NCI-H2107 treated with DMSO at 0.1 percent for 48 hours (cell line): ENCODE results near the gene ACVRL1.

ENCODE experiments used
- DNase-seq: peaks from one replicate; lab custom pipeline; 2025; ENCODE audit not compliant: unreplicated experiment; lab: John Stamatoyannopoulos, UW

Gene ACVRL1

GRCh38 chr12:51896236-51896635, 11.1 kb upstream of the ACVRL1 start:
- DNase-seq, result no peak

GRCh38 chr12:51897181-51897580, 10.1 kb upstream of the ACVRL1 start:
- DNase-seq, result no peak

GRCh38 chr12:51898506-51898905, 8.8 kb upstream of the ACVRL1 start:
- no peak for DNase-seq

- DNase-seq, result no peak
Observed at GRCh38 chr12:51898937-51899336, 8.4 kb upstream of the ACVRL1 start.

GRCh38 chr12:51900323-51900889, 6.9 kb upstream of the ACVRL1 start:
- DNase-seq, result no peak

GRCh38 chr12:51901121-51901817, 6.0 kb upstream of the ACVRL1 start:
- DNase-seq, result no peak

- no peak for DNase-seq
Observed at GRCh38 chr12:51901881-51902280, 5.4 kb upstream of the ACVRL1 start.

GRCh38 chr12:51904951-51905470, 2.3 kb upstream of the ACVRL1 start:
- DNase-seq, result no peak

GRCh38 chr12:51905471-51906429, 1.6 kb upstream of the ACVRL1 start:
- no peak for DNase-seq

GRCh38 chr12:51906430-51907082, 748 bp upstream of the ACVRL1 start:
- DNase-seq, result no peak

GRCh38 chr12:51907856-51908425, 637 bp downstream of the ACVRL1 start:
- DNase-seq, result no peak

GRCh38 chr12:51908876-51909592, 1.7 kb downstream of the ACVRL1 start:
- DNase-seq, result no peak

GRCh38 chr12:51910168-51910567, 2.9 kb downstream of the ACVRL1 start:
- DNase-seq, result no peak

- DNase-seq, result no peak
Observed at GRCh38 chr12:51910691-51911090, 3.4 kb downstream of the ACVRL1 start.

GRCh38 chr12:51911307-51911706, 4.0 kb downstream of the ACVRL1 start:
- DNase-seq, result no peak

GRCh38 chr12:51911788-51912711, 4.7 kb downstream of the ACVRL1 start:
- DNase-seq, result no peak

GRCh38 chr12:51913071-51914033, 6.0 kb downstream of the ACVRL1 start:
- DNase-seq, result no peak
